K562 (cell line): ENCODE data around the gene TMEM218. TPM values are rescaled to one million over a fixed set of nuclear protein-coding genes. Genes with fewer than 3 reads are reported as not detected.

Source experiments
- BRF2 ChIP-seq: IDR thresholded peaks from 3 replicates; pipeline ENCODE4 v1.6.1; 2011; ENCODE audit warnings: borderline replicate concordance, mild to moderate bottlenecking; ENCODE audit not compliant: insufficient read length, insufficient read depth
- CREBBP ChIP-seq: IDR thresholded peaks from one replicate; pipeline ENCODE4 v1.6.1; 2012; ENCODE audit warnings: low read depth, mild to moderate bottlenecking, control low read depth, inconsistent platforms, low read length
- MBD2 ChIP-seq: sonication (generic); IDR thresholded peaks from 2 replicates; pipeline ENCODE4 v1.6.1; 2016; ENCODE audit warnings: low read depth, borderline replicate concordance
- REST ChIP-seq, 2 experiments: fragments of 450-650 bp; formaldehyde crosslinking in 1 of 2; IDR thresholded peaks; 2 replicates each; pipeline versions ENCODE4 v1.4.0 to v1.6.1; 2014 to 2020; ENCODE audit warnings: mild to moderate bottlenecking in 2 of 2, borderline replicate concordance in 1 of 2, low read depth in 1 of 2
- TSC22D4 ChIP-seq: fragments of 450-650 bp; IDR thresholded peaks from 2 replicates; pipeline ENCODE4 v1.6.1; 2016; ENCODE audit warnings: missing genetic modification characterization, missing biosample characterization, control low read depth
- ZBTB9 ChIP-seq: fragments of 450-650 bp; formaldehyde crosslinking; IDR thresholded peaks from 2 replicates; pipeline ENCODE4 v1.4.0; 2020; ENCODE audit warnings: mild to moderate bottlenecking, moderate library complexity
- ZNF274 ChIP-seq: IDR thresholded peaks from 2 replicates; pipeline ENCODE4 v1.6.1; 2011; ENCODE audit warnings: low read depth, mild to moderate bottlenecking, low read length, moderate library complexity, borderline replicate concordance
- polyA plus RNA-seq, 8 experiments: library from polyadenylated mRNA; depleted of rRNA in 4 of 8; stranded (reverse) in 5 of 8; unstranded in 3 of 8; fragments of >200 nt; fragmentation: Nextera tagmentation in 2 of 8; fragmentation: Illumina TruSeq in 1 of 8; extraction: Ambion mirVana in 2 of 8; extraction: Trizol in 1 of 8; gene quantifications; 2 replicates each; pipeline versions ENCODE4 v1.2.1 to v1.2.3, GENCODE V29; 2011 to 2014; ENCODE audit warnings: inconsistent platforms in 1 of 8, missing spikeins in 1 of 8
- total RNA-seq, 7 experiments: library from RNA; depleted of rRNA in 6 of 7; stranded (reverse); fragments of >200 nt in 6 of 7; fragmentation: Illumina TruSeq in 2 of 7; extraction: Trizol in 2 of 7; gene quantifications; 2 replicates each; pipeline versions ENCODE4 v1.2.1 to v1.2.3, GENCODE V29; 2011 to 2021; ENCODE audit warnings: low replicate concordance in 1 of 7

Gene TMEM218
- total and polyA plus RNA-seq, 9 of the 15 experiments (the other 6 are each of a cell fraction or from before 2014, with no cell fraction given) = 13.4 to 32.2 (median 25.4) TPM

GRCh38 chr11:125147280-125147679 lies 35.9 kb upstream of the TMEM218 start (continued):
- TF ChIP-seq BRF2 = no peak
- no peak for TF ChIP-seq REST (IDR thresholded peaks at IDR 0.05; ENCODE audit: borderline replicate concordance)
- TF ChIP-seq REST (CRISPR knock-in tag; IDR thresholded peaks at IDR 0.05; ENCODE audit: low read depth) = no peak
- TF ChIP-seq CREBBP = no peak
- no peak for TF ChIP-seq MBD2
- no peak for TF ChIP-seq ZNF274
- TF ChIP-seq TSC22D4 (tag) = no peak
- TF ChIP-seq ZBTB9 (CRISPR knock-in tag) = no peak
